ENCODE measurements around the gene MAEA. TPM values are rescaled to one million over a fixed set of nuclear protein-coding genes. Genes with fewer than 3 reads are reported as not detected.

The MAEA gene
- total and polyA plus RNA-seq, 4 donors, result 20.9 to 33.9 (median 29.8) TPM

GRCh38 chr4:1250921-1251772 is 38.5 kb upstream of the MAEA start:
- Histone ChIP-seq H3K9me3 (ENCODE audit: control insufficient read depth in 4 of 4, low read length in 3 of 4) (peaks cover 0 to 7% (median under 1%) of the 10 kb centered on the region in 4 donors), H3K4me3 (ENCODE audit: low read depth in 1 of 3, low read length in 3 of 3) (no peak overlapping the region), H3K27ac (ENCODE audit: low read depth in 1 of 2, low read length in 2 of 2) (no peak overlapping the region), H3K9ac (ENCODE audit: low read depth in 1 of 2, low read length in 2 of 2) (no peak overlapping the region), H3K4me1 (ENCODE audit: control insufficient read depth in 4 of 4, insufficient read depth in 4 of 4, low read length in 3 of 4) (peaks cover 6 to 31% (median 26%) of the 10 kb centered on the region in 4 donors), H3K27me3 (ENCODE audit: control insufficient read depth in 4 of 4, insufficient read depth in 4 of 4, low read length in 3 of 4) (no peaks in the 10 kb centered on the region), H3K36me3 (ENCODE audit: control insufficient read depth in 4 of 4, insufficient read depth in 3 of 4, low read depth in 1 of 4, low read length in 3 of 4) (peaks cover 0 to 9% (median 2%) of the 10 kb centered on the region in 4 donors)
- no peak for DNase-seq (ENCODE audit: low spot score)
- TF ChIP-seq EGR1 (IDR thresholded peaks at IDR 0.05; ENCODE audit: low read depth in 2 of 2) (no peak), RXRA (IDR thresholded peaks at IDR 0.05) (no peak), CTCF (IDR thresholded peaks at IDR 0.05; ENCODE audit: low read depth, low read length, missing input control) (no peak), HNF4G (IDR thresholded peaks at IDR 0.05) (no peak), RAD21 (IDR thresholded peaks at IDR 0.05) (no peak)
- 98% methylated on average over 33 of the region's 33 CpGs for WGBS

GRCh38 chr4:1251773-1252066 is 38.0 kb upstream of the MAEA start:
- Histone ChIP-seq H3K9ac (ENCODE audit: low read depth in 1 of 2, low read length in 2 of 2) (no peak overlapping the region), H3K27ac (ENCODE audit: low read depth in 1 of 2, low read length in 2 of 2) (no peak overlapping the region), H3K9me3 (ENCODE audit: control insufficient read depth in 4 of 4, low read length in 3 of 4) (peaks cover 0 to 7% (median under 1%) of the 10 kb centered on the region in 4 donors), H3K4me1 (ENCODE audit: control insufficient read depth in 4 of 4, insufficient read depth in 4 of 4, low read length in 3 of 4) (peaks cover 3 to 25% (median 20%) of the 10 kb centered on the region in 4 donors), H3K36me3 (ENCODE audit: control insufficient read depth in 4 of 4, insufficient read depth in 3 of 4, low read depth in 1 of 4, low read length in 3 of 4) (peaks cover 0 to 9% (median 2%) of the 10 kb centered on the region in 4 donors), H3K27me3 (ENCODE audit: control insufficient read depth in 4 of 4, insufficient read depth in 4 of 4, low read length in 3 of 4) (no peaks in the 10 kb centered on the region), H3K4me3 (ENCODE audit: low read depth in 1 of 3, low read length in 3 of 3) (no peak overlapping the region)
- TF ChIP-seq SP1 (IDR thresholded peaks at IDR 0.05), result no peak
- no peak for TF ChIP-seq RAD21 (IDR thresholded peaks at IDR 0.05)
- TF ChIP-seq TAF1 (conservative IDR thresholded peaks at IDR 0.05), result no peak
- no peak for TF ChIP-seq NR2F2 (IDR thresholded peaks at IDR 0.05)
- no peak for TF ChIP-seq HNF4G (IDR thresholded peaks at IDR 0.05)
- TF ChIP-seq EGR1 (IDR thresholded peaks at IDR 0.05; ENCODE audit: low read depth in 2 of 2), result no peak
- no peak for TF ChIP-seq YY1 (IDR thresholded peaks at IDR 0.05)
- TF ChIP-seq ATF3 (IDR thresholded peaks at IDR 0.05), result no peak
- TF ChIP-seq FOXA2 (IDR thresholded peaks at IDR 0.05), result no peak
- no peak for TF ChIP-seq RXRA (IDR thresholded peaks at IDR 0.05)
- TF ChIP-seq GABPA (IDR thresholded peaks at IDR 0.05 in 1 of 2, conservative IDR thresholded peaks at IDR 0.05 in 1 of 2), result no peak
- TF ChIP-seq CTCF (IDR thresholded peaks at IDR 0.05; ENCODE audit: low read depth, low read length, missing input control), result no peak
- TF ChIP-seq ZBTB33 (IDR thresholded peaks at IDR 0.05), result no peak
- no peak for TF ChIP-seq REST (IDR thresholded peaks at IDR 0.05)
- no peak for DNase-seq (ENCODE audit: low spot score)
- 98% methylated on average over 11 of the region's 11 CpGs for WGBS

Measured in liver (tissue), 9 donors.